Stimulated activated CD4-positive, alpha-beta T cell treated with anti-CD3 and anti-CD28 coated beads, Interleukin-15, amount 100 ng/mL, for 1 hour (primary cell): Measurements from ENCODE around the gene CCDC170.
"Not testable (repeated sequence)": the region's sequence is repeated elsewhere in the genome, so short reads cannot be mapped to it uniquely, and the experiment has no call there.

Source experiments
- DNase-seq, 2 donors: peaks; one replicate each; pipeline ENCODE4 v3.0.0-alpha.2; 2020; ENCODE audit warnings: low read depth in 1 of 2, low spot score in 1 of 2

CCDC170 gene

DNA sequence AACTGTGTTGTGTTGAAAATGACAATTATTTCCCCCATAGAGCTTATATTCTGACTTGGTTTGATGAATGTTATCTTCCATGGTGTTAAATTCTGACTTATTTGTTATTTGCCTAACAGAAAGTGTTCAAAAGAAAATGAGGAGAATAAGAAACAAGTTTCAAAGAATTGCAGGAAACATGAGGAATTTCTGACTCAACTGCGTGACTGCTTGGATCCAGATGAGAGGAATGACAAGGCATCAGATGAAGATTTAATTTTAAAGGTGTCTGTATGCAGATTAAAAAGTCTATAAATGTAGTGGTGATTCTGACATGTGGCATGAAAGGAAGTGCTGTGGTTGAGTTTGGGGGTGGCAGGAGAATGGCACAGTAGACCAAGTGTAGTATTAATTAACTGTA is 50.6 kb downstream of the CCDC170 start:
- DNase-seq, result no peak

DNA sequence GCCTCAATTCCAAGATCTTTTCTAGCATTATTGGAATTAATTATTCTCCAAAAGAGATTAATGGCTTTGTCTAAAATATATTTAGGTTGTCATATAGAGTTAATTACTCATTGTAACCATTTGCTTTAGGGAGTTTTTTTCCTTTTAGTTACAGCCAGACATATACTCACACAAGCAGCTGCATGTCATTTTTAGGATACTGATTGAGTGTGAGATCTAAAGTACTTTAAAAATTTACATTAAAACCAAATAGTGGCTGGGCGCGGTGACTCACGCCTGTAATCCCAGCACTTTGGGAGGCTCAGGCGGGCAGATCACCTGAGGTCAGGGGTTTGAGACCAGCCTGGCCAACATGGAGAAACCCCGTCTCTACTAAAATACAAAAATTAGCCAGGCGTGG is 51.1 kb downstream of the CCDC170 start:
- not testable (repeated sequence) for DNase-seq

DNA sequence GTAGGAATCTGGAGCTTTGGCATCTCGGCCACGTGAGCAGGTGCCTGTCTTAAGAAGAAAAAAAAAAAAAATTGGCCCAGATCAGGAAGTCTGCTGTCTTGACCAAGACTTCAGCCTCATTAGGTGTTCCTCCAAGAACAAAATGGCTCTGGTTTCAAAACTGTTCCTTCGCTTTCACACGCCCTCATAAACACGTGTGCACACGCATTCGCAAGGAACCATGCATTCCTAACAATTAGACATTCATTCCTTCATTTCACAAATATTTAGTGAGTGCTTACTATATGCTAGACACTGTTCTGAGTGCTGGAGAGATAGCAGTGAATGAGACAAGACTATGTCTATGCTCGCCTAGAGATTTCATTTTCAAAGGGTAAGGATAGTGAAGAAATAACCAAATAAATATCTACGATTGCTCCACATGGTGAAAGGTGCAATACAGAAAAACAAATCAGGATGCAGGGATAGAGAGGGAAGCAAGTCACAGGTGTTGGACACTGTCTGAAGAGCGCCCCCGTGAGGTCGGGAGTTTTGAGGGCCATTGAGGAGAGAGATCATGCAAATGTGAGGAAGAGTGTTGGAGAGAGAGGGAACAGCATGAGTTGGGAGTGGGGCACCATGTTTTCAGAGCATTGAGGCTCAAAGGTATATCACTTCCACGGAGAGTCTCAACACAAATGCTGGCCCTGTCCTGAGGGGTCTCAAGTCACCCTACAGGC is 53.3 kb downstream of the CCDC170 start:
- no peak for DNase-seq

DNA sequence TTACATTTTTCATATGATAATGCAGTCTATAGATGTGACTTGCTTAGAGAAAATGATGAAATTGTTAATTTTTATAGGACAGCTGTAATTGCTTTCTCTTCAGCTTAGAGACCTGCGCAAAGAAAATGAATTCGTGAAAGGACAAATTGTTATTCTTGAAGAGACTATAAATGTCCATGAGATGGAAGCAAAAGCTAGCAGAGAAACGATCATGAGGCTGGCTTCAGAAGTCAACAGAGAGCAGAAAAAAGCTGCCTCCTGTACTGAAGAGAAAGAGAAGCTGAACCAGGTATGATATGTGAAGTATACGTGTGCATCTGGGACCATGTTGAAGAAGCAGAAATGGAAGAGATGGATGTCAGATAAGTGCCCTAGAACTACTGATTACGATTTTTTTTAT is 54.4 kb downstream of the CCDC170 start:
- DNase-seq, result no peak

- no peak for DNase-seq
Measured at GRCh38 chr6:151549790-151550189, 56.0 kb downstream of the CCDC170 start.

GRCh38 chr6:151550618-151551017 is 56.8 kb downstream of the CCDC170 start:
- no peak for DNase-seq

DNA sequence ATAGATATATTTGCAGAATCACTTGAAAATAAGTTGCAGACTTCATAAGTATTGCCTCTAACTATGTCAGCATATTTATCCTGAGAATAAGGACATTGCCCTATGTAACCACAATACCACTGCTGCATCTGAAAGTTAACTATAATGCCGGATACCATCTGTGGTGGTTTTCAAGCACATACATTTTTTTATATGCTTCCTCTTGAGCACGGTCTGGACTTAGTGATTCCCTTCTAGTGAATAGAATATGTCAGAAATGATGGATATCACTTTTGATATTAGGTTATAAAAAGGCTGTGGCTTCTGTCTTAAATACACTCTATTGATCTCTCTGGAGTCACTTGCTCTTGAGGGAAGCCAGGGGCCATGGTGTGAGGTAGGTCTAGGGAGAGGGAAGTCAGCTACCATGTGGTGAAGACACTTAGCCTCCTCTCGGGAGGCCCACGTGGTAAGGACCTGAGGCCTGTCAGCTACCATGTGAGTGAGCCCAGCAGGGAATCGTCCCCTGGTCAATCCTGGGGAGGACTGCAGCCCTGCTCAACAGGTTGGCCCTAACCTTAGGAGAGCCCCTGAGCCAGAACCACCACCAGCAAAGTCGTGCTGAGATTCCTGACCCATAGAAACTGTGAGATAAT is 57.5 kb downstream of the CCDC170 start:
- DNase-seq, result no peak

GRCh38 chr6:151553416-151554165 is 59.8 kb downstream of the CCDC170 start:
- DNase-seq, result no peak

GRCh38 chr6:151561238-151561637 is 67.4 kb downstream of the CCDC170 start:
- no peak for DNase-seq

DNA sequence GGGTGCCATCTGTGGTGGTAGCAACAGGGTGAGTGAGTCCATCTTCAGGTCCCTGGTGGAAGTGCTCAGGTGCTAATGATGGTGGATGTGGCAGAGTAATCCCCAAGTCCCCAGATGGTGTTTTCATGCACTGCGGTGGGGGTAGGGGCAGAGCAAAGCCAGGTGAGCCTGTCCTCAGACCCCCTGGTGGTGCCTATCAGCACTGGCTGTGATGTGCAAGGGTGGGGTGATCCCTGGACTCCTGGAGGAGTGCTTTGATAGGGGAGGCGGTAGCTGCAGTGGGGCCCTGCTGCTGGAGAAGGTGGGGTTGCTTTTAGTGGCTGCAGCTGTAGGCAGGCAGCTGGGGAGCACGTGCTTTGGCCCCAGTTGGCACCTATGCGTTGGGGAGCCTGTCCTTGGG is 70.8 kb downstream of the CCDC170 start:
- DNase-seq, result no peak

DNA sequence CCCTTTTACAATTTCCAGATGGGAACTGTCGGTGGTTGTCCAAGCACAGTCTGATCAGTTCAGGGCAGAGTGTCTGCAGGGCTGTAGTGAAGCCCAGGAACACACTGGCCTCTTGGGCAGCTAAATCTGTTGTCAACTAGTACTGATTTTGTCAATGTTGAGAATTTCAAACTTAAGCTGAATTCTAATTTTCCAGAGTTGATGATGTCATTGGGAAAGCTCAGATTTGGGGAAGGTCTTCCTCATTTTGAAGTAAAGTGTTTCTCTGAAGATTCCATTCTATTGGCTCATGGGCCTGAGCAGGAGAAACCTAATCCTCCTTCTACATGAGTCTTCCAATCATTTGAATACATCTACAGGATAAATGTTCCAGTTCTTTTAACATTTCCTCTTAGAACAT is 72.1 kb downstream of the CCDC170 start:
- no peak for DNase-seq

GRCh38 chr6:151566557-151566956 is 72.7 kb downstream of the CCDC170 start:
- no peak for DNase-seq

GRCh38 chr6:151576633-151577032 is 82.8 kb downstream of the CCDC170 start:
- no peak for DNase-seq

DNA sequence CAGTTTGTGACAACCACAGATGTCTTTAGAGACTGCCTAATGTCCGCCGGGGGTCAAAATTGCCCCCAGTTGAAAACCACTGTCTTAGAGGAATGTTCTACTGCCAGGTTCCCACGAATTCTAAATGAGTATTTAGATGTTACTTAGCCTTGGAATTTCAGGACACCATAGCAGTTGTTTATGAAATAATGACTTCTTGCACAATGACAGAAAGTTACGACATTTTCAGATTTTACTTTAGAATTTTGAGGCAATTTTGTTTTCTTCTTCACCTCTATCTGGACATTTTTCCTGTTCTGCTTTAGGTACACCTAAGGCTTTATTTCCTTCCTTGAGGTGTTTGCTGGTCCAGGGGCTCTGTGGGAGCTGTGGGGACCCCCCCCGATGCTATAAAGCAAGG is 83.4 kb downstream of the CCDC170 start:
- DNase-seq, result no peak

- no peak for DNase-seq
Measured at GRCh38 chr6:151585741-151586140, 91.9 kb downstream of the CCDC170 start.

DNA sequence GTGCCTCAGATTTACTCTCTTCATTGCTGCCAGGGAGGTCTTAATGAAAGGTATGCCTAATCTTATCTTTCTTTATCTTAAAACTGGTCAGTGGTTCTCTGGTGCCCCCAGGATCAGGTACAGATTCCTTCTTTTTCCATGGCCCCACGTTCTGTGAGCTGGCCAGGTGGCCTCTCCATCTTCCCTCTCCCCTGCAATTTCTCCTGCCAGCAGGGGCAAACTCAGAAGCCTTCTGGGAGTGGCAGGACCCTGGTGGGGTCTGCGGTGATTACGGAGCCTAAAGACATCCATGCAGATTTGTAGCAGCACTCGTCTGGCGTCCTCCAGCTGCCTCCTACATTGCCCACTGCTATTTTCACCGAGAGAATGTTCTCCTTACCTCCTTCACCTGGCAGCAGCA is 95.8 kb downstream of the CCDC170 start:
- no peak for DNase-seq

DNA sequence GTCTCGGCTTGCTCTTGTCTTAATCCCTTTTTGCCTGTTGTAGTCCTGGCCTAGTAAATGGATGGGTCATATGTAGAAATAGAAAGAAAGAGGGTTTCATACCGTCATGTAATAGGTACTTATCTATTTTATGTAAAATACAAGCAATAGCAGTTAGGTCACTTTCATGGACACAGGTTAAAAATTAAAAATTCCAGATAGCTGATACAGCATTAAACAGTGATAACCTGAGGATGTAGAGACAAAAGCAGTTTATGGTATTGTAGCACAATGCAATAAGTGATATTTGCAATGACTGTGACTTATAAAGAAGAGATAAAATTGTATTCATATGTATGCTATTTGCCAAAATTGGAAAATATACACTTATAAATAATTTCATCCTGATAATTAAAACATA is 96.9 kb downstream of the CCDC170 start:
- DNase-seq, result no peak

- no peak for DNase-seq
Measured at GRCh38 chr6:151592449-151593159, 98.8 kb downstream of the CCDC170 start.

DNA sequence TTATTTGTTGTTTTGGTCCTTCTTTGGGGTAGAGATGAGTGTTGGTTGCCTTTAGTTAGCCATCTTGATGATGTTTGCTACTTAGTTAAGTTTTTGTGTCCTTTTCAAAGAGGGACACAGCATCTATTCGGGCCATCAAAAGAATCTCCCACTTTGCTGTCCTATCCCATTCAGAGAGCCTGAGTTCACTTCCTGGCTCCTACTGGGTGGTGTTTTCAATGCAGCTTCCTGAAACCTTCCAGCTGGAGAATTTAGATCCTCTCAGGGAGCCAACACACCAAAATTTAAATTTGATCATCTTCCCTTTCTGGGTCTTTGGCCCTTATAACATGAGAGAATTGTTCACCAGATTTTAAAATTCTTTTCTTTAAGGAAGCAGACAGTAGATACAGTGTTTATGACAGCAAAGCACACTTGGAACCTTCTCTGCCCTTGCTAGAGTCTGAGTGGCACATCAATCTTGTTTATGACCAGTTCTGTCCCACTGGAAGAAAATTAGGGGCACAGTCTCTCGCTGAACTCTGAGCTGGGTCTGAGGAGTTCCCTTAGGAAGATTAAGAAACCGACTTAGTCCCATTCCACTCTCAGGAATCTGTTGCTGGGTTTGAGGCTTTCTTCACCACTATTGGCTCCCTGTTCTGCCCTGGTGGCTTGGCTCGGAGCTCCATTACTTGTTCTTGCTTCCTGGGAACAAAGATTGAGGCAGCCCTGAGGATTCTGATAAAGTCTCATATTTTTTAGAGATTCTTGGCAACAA is 115.5 kb downstream of the CCDC170 start:
- DNase-seq, result no peak

- no peak for DNase-seq
Measured at GRCh38 chr6:151610326-151610725, 116.5 kb downstream of the CCDC170 start.

DNA sequence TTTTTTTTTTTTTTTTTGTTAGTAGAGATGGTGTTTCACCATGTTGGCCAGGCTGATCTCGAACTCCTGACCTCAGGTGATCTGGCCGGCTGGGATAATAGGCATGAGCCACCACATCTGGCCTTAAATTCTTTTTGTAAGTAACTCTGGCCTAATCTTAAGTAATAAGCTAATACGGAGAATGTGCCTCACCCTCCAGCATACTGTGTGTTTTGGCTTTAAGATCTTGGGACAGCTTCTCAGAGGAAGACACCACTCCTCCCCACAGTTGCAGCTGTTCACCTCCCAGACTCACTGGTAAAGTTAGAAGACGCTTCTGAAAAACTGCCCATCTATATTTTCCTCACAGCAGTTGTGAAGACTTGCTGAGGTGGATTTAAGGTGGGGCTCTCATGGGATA is 120.8 kb downstream of the CCDC170 start:
- DNase-seq, result no peak
